Stimulated activated CD4-positive, alpha-beta T cell treated with anti-CD3 and anti-CD28 coated beads, Interleukin-15, amount 100 ng/mL, for 24 hours (primary cell): ENCODE data around the gene GSTM1.

Experiments
- DNase-seq: peaks from one replicate; pipeline ENCODE4 v3.0.0-alpha.2; 2020

GSTM1 gene

DNA sequence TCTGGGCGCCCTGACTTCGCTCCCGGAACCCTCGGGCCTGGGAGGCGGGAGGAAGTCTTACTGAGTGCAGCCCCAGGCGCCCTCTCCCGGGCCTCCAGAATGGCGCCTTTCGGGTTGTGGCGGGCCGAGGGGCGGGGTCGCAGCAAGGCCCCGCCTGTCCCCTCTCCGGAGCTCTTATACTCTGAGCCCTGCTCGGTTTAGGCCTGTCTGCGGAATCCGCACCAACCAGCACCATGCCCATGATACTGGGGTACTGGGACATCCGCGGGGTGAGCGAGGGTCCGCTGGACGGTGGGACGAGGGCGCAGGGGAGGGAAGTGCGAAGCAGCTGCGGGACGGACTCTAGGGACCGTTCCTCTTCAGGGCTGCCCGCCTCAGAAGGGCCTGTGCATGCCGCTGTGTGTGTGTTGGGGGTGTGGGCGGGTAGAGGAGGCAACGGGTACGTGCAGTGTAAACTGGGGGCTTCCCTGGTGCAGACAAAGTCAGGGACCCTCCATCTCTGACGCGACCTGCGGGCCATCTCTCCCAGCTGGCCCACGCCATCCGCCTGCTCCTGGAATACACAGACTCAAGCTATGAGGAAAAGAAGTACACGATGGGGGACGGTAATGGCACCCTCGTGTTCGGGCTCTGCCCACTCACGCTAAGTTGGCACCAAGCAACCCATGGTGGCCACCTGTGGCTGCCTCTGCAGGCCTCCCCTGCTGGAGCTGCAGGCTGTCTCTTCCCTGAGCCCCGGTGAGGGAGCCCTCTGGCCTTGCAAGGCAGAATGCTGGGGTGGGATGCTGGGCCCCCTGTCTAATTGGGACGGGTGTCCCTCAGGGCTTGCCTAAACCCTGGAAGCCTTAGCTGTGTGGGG, at the start of gene GSTM1:
GSTM1 (plus strand) TSS at position 177 of the 859 bp plus-strand sequence; CDS start at position 234, 57 bp downstream.
- DNase-seq, result no peak

DNA sequence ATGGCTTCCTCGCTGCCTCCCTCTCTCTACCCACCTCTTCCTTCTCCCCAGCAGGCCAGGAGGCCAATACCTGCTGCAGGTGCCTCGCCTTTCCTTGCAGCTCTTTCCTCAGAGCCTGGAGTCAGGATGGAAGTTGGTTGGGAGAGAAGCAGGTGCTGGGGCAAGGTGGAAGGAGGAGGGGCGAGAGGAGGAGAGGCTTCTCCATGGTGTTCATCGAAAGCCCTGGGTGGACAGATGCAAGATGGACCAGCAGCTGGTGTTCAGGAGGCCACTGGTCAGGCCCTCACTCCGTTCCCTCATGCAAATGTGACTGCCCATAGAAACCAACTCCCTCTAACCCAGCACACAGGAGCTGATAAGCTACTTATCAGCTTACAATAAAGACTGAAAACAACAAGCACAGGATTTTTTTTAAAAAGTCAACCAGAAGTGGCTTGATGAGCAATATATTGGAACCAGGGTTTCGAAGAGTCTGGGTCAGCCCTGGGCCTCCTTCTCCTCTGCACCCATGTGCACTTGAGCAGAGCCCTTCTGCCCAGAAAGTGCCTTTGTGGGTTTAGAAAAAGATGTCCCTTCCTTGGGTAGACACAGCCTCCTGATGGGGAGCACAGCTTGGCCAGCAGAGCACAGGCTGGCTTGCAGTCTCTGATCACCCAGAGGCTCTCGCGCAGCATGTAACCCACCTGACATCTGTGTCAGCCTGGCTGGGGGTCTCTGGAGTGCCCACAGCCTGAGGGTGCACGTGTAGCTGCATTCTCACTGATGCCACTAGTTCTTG, 48.4 kb upstream of the GSTM1 start:
- DNase-seq, result no peak

DNA sequence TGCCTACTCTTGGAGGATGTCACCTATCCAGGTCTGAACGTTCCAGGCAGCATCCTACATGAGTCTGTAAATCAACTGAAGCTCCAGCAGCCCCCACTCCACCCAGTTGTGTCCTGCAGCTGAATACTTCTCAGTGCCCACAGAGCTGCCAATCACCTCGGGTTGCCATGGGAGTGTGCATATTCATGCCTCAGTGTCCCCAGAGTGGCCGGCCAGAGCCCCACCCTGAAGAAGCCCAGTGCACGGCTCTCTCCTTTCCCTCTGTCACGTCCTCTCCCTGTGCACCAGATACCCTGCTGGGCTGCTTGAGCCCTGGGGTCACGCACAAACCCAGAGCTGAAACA, 47.8 kb upstream of the GSTM1 start:
- DNase-seq, result no peak

DNA sequence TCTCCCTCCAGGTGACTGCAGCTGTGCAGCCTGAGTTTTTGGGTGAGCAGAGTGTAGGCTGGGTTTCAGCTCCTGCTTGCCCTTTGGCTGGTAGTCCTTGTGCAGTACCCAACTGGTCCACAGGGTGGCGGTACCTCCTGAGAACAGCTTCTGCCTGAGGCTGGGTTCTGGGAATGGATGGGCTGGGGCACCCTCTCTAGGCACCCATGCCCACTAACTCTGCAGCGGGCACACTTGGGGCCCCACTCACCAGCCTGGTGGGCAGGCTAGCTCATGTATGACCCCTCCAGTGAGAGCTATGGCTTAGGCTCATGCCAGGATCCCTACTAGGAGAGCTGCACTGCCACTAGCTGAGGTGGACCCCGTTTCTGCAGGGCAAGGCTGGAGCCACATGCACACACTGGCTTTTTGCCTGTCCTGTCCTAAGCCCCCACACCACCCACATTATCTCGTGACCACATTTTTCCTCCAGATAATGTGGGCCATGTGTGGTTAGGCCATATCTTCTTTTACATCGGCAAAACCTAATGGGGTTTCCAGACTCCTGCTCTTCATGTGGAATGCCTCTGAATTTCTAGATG, 47.2 kb upstream of the GSTM1 start:
- DNase-seq, result peak; percentile 95

DNA sequence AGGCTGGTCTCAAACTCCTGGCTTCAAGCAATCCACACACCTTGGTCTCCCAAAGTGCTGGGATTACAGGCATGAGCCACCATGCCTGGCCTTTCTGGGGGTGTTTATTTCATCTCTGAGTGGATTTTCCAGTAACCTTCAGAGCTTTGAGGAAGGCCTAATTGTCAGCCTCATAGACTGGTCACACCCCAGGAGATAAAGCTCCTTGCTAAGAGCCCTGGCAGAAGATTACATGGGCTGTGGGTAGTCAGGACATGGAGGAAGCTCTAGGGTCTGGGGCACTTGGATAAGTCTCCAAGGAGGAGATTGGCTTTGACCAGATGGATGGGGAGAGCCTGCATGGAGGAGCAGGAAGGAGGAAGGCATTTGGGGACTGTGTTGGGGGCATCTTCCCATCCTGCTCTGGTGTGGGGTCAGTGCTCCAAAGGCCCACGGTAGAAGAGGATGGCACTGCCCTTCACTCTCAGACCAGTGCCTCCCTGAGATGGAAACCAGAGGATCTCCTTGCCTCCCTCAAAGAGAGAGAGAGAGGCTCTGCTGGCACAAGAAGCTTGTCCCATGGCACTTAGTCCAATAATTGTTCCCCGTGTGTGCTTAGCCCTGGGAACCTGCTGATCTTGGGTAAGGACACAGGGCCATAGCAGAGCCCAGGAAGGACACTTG, 46.4 kb upstream of the GSTM1 start:
- no peak for DNase-seq

DNA sequence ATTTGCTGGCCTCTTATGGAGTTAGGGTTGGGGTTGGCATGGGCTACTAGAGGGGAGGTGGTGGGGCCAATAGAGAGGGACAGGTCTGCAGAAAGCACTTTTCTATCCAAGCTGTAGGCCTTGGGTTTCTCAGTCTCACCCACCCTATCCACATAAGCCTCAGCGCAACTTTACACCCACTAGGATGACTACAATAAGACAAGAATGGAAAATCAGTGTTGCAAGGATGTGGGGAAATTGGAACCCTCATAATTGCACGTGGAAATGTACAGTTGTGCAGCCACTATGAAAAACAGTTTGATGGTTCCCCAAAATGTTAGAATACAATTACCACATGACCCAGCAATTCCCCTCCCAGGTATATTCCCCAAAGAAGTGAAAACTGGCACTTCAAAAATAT, 45.8 kb upstream of the GSTM1 start:
- DNase-seq, result no peak

DNA sequence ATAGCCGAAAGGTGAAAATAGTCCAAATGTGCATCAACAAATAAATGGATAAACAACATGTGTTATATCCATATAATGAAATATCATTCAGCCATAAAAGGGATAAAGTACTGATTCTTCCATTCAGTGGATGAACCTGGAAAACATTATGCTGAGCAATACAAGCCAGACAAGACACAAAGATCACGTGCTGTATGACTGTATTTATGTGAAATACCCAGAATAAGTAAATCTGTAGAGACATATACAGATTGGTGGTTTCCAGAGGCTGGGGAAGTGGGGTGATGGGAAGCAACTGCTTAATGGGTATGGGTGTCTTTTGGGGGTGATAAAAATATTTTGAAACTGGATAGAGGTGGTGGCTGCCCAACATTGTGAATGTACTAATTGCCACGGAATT, 45.0 kb upstream of the GSTM1 start:
- no peak for DNase-seq

DNA sequence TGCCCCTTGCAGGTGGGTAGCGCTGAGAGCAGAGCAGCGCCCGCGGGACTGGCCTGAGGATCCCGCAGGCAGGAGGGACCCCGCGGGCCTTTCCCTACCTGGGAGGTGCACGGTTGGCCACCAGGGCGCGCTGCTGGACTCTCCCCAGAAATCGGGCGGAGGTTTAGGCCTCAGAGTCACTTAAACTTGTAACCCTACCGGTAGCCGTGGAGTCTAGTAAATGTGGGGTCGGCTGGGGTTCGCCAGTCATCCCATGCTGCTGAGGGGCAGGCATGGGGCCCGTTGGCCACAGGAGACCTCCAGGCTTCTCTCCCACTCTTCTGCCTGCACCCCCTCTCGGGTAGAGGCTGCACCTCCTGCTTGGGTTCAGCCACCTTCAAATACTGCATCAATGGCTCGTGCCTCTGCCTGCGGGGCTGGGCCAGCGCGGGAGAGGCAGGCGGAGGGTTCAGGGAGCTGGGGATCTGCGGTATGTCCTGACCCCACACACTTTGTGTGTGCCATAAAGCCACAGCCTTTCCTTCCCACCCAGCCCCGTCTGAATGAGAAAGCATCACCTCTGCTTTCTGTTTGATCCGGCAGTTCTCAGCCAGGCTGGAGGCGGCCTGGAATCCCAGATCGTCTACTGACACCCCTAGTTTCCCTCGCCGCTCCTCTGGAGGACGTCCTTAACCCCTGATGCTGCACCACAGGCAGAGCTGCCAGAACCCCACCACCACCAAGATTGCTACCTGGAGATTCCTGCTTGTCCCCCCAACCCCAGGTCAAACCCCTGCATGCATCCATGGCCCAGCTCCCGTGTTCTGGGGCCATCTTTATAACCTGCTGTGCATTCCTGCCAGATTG, 44.0 kb upstream of the GSTM1 start:
- peak; percentile 92 for DNase-seq

DNA sequence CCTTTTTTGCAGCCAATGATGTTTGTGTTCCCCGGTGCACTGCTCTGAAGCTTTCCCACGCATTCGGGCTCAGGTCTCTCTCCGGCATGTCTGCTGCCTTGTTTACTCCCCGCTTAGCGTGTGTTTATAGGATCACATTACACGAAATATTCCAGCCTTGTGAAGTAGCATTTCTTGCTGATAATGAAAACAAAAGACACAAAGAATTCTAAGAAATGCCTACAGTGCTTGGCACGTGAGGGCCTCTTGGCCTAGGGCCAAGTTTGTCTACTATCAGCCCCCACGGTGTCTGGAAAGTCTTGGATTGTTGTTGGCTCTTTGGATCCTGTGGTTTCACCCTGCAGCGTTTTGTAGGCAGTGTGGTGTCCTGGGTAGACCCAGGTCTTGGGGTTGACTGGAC, 42.9 kb upstream of the GSTM1 start:
- no peak for DNase-seq

DNA sequence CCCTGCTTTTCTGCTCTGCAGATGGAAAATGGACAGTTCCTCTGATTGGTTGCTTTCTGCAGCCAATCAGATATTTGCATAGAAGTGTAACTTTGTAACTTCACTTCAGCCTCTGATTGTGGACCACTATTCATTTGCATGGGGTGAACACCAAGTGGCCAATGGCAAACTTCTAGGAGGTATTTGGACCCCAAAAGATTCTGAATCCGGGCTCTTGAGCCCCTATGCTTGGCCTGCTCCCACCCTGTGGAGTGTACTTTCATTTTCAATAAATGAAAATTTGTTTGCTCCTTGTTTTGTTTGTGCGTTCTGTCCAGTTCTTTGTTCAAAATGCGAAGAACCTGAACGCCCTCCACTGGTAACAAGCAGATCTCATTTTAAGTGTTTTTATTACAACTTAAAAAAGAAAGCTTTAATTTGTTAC, 38.1 kb upstream of the GSTM1 start:
- DNase-seq, result no peak

DNA sequence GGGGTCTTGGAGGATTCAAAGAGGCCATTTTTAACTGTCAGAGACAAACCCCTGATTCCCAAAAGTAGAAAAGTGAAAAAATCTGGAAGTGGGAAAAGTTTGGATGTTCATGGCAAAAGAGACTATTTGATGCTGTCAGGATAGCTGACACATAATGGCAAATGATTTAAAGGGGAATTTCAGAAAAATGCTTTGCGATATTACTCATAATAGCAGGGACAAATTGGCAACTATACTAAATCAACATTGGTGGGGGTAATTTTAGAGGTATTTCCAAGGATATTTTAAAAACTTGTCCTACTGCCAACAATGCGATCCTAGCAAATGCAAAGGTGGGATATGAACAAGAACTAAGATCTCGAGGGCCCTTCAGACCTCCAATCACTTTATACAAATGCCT, 37.0 kb upstream of the GSTM1 start:
- no peak for DNase-seq

DNA sequence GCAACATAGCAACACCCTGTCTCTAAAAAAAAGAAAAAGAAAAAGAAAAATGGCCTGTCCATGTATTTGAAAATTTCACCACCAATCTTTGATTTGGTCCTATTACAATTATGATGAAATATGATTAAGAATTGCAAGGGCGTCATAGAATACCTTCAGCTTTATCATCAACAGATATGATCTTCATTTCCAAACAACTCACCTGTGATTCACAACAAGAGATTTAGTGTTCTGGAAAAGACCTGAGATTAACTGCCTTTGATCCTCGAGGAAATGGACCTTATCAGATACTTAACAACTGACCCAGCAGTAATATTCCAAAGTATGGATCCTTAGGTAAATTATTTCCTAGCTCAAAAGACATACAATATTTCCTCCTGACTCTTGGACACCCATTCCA, 35.2 kb upstream of the GSTM1 start:
- no peak for DNase-seq

DNA sequence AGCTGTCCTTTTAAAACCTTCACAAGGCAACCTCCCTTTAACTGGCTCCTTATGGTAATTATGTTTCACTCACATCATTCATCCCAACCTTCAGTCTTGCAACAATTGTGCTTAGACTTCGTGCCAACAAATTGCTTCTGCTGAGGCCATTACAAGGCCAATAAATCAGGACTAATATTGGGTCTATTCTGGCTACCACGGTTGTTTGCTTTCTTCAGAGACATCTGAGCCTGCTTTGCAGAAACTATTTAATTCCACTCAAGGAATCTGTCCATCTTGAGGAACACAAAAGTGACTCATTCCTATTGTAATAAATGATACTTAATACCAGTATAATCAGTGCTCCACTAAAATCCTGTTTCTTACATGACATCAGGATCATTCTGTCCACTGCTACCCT, 34.3 kb upstream of the GSTM1 start:
- DNase-seq, result no peak

DNA sequence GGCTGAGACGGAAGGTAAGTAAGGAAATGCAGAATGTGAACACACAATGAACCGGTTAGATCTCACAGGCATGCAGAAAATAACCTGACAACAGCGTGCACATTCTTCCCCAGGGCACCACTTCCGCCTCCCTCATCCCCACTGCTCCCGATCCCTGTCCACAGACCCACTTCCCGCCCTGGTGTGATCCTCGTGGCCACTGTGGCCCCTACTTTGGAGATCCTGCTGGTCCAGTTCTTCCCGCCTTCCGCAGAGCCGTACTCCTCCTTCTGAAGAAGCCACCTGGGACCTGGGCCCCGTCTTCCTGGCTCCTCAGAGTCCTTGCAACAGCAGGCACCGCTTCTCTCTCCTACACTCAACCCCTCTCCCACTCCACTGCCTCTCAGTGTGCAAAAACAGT, 33.1 kb upstream of the GSTM1 start:
- no peak for DNase-seq

DNA sequence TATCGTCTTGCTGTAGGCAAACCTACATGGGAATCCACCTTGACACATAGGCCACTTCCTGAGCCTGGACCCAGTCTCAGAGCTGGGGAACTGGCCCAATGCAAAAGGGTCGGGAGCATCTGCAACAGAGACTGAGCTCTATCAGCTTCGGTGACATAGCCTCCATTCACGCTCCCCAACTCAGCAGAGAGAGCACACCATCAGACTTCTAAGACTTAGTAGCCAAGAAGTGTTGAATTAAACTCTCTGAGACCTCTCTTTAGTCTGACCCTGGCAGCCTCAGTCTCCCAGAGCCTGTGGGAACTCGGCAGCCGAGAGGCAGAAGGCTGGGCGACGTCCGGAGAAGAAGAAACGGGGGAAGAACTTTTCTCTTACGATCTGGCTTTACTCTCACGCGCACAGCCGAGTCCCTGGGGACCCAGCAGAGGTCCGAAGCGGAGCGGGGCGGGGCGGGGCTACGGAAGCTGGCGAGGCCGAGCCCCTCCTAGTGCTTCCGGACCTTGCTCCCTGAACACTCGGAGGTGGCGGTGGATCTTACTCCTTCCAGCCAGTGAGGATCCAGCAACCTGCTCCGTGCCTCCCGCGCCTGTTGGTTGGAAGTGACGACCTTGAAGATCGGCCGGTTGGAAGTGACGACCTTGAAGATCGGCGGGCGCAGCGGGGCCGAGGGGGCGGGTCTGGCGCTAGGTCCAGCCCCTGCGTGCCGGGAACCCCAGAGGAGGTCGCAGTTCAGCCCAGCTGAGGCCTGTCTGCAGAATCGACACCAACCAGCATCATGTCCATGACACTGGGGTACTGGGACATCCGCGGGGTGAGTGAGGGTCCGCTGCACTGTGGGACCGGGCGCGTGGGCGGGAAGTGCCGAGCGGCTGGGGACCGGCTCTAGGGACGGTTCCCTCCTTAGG, 31.8 kb upstream of the GSTM1 start, which contains the start of gene GSTM4:
GSTM4 (plus strand) TSS at position 485 of the 905 bp plus-strand sequence; CDS start at position 776, 291 bp downstream.
- DNase-seq, result peak; percentile 88

DNA sequence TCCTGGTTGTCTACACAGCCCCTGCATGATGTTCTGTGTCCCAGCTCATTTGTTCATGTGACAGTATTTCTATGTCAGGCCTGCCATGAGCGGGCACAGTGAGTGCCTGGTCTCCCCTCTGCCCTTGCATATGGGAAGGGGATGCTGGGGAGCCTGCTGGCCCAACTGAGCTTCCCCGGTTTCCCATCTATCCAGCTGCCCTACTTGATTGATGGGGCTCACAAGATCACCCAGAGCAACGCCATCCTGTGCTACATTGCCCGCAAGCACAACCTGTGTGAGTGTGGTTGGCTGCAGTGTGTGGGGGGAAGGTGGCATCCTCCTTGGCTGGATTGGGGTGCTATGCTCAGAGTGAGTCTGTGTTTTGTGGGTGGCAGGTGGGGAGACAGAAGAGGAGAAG, 30.2 kb upstream of the GSTM1 start:
- no peak for DNase-seq

DNA sequence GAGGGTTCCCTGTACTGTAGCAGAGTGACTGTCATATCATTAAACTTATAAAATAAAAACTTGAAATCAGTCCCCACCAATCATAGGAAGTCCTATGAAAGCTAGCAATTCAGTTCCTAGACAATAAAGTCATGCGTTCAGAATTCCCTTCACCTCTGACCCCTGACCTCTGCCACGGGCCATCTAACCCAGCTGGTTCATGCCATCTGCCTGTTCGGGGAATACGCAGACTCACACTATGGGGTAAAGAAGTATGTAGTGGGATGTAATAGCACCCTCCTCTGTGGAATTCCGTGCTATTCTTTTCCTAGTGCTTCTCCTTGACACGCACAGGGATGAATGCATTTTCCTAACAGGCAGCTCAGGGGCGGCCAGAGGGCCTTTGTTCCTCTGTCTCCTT, 29.6 kb upstream of the GSTM1 start:
- no peak for DNase-seq

DNA sequence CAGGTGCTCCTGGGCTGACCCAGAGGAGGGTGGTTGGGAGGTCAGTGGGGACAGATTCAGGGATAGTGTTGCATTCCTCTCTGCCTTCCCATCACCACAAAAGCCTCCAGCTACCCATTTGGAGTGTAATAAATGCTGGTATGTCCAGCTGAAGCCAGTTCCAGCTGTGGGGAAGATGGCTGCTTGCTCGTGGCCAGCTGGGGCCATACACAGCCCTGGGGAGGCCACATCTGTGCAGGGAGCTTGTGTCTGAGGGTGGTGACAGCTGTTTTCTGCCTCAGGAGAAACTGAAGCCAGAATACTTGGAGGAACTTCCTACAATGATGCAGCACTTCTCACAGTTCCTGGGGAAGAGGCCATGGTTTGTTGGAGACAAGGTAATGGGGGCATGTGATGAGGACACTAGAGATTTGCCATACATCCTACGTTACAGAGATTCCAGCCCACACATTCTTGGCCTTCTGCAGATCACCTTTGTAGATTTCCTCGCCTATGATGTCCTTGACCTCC, 29.0 kb upstream of the GSTM1 start:
- DNase-seq, result no peak

DNA sequence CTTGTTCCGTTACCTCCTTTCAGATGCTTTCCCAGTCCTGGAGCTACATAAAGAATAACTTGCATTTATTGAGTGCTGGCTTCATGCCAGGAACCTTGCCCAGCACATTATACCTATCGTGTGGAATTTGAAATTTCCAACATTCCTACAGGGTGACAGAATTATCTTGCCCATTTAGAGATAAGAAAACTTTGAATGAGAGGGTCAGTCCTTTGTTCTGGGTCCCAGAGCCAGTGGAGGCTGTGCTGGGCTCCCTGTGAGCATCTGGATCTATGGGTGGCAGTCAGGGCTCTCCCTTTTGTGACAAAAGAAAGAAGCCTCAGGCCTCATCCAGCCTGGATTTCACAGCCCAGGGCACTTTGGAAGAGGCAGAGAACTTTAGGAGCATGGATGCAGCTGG, 28.5 kb upstream of the GSTM1 start:
- no peak for DNase-seq

DNA sequence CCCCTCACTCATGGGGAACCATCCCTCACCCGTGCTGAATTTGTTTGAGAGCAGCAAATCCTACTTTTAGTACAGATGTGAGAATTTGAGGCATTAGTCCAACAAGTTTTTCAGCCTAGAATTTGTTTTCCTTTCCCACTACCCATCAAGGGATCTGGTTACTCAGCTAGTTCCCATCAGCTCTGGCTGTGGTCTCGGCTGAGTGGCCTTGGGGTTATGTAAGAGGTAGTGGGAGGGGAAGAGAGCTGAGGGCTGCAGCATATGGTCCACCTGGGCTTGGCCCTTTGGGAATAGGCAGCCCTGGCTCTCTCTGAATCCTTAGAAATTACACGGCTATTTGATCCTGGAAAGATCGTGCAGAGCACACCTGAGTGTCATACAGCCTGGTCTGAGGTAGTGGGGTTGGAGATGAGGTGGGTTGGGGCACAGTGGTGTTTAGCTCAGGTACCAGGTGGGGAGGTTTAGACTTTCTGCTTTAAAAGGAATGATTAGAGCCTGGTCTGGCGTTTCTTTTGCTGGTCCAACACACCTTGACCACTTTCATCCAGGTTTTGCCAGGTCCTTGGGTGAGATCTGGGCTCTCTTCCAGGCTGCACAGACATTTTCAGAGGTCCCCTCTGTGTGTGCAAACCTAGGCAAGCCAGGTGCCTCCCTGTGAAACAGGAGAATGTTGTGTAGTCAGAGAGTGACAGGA, 27.5 kb upstream of the GSTM1 start:
- DNase-seq, result no peak
